Astrocyte of the spinal cord (primary cell): Measurements from ENCODE around the gene RABGAP1.

Experiments used
- DNase-seq: peaks from one replicate; pipeline ENCODE4 v3.0.0; 2011; ENCODE audit warnings: low read depth, low spot score
- H3K4me3 ChIP-seq: 2 replicates; pipeline ENCODE4 v1.5.1; 2011; ENCODE audit warnings: low read depth, mild to moderate bottlenecking, low read length, moderate library complexity
- in situ Hi-C: cut with HindIII; loops from 2 replicates; pipeline ENCODE4 v1.10.0; 2017; ENCODE audit warnings: low sequenced_read_pairs
- TF ChIP-seq, protein P1 (sequence below): IDR thresholded peaks from 2 replicates; pipeline ENCODE4 v1.5.1; 2012; ENCODE audit warnings: low read depth, mild to moderate bottlenecking, low read length, inconsistent platforms

RABGAP1 gene

GRCh38 chr9:123059472-123060220, 118.8 kb downstream of the RABGAP1 start:
- H3K4me3 ChIP-seq, result no peak overlapping the region
- TF ChIP-seq, protein P1, sequence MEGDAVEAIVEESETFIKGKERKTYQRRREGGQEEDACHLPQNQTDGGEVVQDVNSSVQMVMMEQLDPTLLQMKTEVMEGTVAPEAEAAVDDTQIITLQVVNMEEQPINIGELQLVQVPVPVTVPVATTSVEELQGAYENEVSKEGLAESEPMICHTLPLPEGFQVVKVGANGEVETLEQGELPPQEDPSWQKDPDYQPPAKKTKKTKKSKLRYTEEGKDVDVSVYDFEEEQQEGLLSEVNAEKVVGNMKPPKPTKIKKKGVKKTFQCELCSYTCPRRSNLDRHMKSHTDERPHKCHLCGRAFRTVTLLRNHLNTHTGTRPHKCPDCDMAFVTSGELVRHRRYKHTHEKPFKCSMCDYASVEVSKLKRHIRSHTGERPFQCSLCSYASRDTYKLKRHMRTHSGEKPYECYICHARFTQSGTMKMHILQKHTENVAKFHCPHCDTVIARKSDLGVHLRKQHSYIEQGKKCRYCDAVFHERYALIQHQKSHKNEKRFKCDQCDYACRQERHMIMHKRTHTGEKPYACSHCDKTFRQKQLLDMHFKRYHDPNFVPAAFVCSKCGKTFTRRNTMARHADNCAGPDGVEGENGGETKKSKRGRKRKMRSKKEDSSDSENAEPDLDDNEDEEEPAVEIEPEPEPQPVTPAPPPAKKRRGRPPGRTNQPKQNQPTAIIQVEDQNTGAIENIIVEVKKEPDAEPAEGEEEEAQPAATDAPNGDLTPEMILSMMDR, result no peak
- in situ Hi-C loops, result no loop called here
- no peak for DNase-seq

GRCh38 chr9:123061216-123061615, 120.4 kb downstream of the RABGAP1 start:
- TF ChIP-seq, protein P1, result no peak
- in situ Hi-C loops, result no loop called here
- no peak overlapping the region for H3K4me3 ChIP-seq
- no peak for DNase-seq

GRCh38 chr9:123062351-123063176, 121.7 kb downstream of the RABGAP1 start:
- H3K4me3 ChIP-seq, result no peak overlapping the region
- no peak for DNase-seq
- in situ Hi-C loops, result no loop called here
- TF ChIP-seq, protein P1, result no peak

DNA sequence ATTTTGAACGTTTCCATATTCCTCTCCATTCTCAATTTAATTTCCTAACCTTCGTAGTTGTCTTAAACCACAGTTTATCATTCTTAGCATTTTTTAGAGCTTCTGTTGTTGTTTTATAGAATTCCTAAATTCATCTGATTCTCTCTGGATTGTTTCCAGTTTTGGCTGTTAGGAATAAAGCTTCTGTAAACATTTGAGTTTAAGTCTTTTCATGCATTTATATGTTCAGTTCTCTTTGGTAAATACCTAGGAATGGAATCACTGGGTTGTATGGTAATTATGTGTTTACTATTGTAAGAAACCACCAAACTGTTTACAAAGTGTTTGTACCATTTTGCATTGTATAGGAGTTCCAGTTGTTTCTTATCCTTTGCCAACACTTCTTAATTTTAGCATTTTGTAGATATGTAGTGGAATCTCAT, 122.4 kb downstream of the RABGAP1 start:
- TF ChIP-seq, protein P1, result no peak
- DNase-seq, result peak; percentile 38
- H3K4me3 ChIP-seq, result no peak overlapping the region
- in situ Hi-C loops, result no loop called here

- in situ Hi-C loops, result no loop called here
- TF ChIP-seq, protein P1, result no peak
- DNase-seq, result no peak
- no peak overlapping the region for H3K4me3 ChIP-seq
Measured at GRCh38 chr9:123063896-123064295, 123.1 kb downstream of the RABGAP1 start.

DNA sequence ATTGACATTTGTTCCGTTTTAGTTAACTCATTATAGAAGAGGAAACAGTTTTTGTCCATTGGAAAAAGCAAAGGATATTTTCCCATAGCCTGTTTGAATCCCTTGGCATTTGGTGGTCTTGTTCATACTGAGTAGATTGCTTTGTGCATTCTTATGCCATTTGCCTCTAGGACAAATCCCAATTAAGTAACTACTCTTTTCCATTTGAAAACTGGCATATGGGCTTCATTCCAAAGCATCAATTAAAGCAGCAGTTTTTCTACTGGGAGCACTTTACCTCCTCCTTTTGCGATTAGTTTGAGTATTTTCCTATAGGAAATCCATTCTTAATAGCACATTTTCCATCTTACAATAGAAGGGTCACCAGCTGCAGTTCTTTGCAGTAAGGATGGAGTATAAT, 123.9 kb downstream of the RABGAP1 start:
- no peak overlapping the region for H3K4me3 ChIP-seq
- no peak for DNase-seq
- in situ Hi-C loops, result no loop called here
- TF ChIP-seq, protein P1, result no peak
